BE2C (cell line): ENCODE results near the gene IFNA21.

Experiments
- DNase-seq: peaks from one replicate; pipeline ENCODE4 v3.0.0-alpha.2; 2020
- H3K27me3 ChIP-seq: fragments of 250-450 bp; sonication (Bioruptor Pico); 2 replicates; pipeline ENCODE4 v1.5.1; 2020; ENCODE audit warnings: mild to moderate bottlenecking
- H3K36me3 ChIP-seq: fragments of 250-450 bp; sonication (Bioruptor Pico); 2 replicates; pipeline ENCODE4 v1.5.1; 2020; ENCODE audit warnings: mild to moderate bottlenecking
- H3K4me1 ChIP-seq: fragments of 250-450 bp; sonication (Bioruptor Pico); 2 replicates; pipeline ENCODE4 v1.5.1; 2020
- H3K4me3 ChIP-seq: 2 replicates; pipeline ENCODE4 v1.5.1; 2011; ENCODE audit warnings: low read depth, low read length
- H3K9me3 ChIP-seq: fragments of 250-450 bp; sonication (Bioruptor Pico); 2 replicates; pipeline ENCODE4 v1.5.1; 2020
- CTCF ChIP-seq: IDR thresholded peaks from 2 replicates; pipeline ENCODE4 v1.5.1; 2012; ENCODE audit warnings: mild to moderate bottlenecking, low read depth, low read length

Gene IFNA21

DNA sequence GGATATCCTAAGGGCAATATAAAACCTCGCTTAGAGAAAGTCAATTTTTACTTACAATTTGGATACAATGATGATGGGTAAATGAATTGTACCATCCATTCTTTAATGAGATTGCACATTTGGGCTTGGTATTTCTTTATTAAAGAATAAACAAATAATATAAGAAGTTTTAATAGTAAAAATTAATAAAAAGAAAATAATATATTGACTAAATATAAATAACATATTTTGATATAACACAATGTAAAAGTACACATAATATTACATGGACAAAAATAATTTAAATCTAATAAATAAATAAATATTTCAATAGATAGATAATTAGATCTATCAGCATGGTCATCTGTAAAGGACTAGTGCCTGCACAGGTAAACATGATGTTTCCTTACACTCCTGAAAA is 944 bp downstream of the IFNA21 start:
- TF ChIP-seq CTCF: no peak

GRCh38 chr9:21160178-21160577 is 6.3 kb downstream of the IFNA21 start:
- TF ChIP-seq CTCF: no peak
- H3K4me1 ChIP-seq: no peaks in the 10 kb centered on the region
- no peaks in the 10 kb centered on the region for H3K36me3 ChIP-seq
- H3K4me3 ChIP-seq: no peak overlapping the region
- no peaks in the 10 kb centered on the region for H3K27me3 ChIP-seq
- no peak for DNase-seq
- H3K9me3 ChIP-seq: no peaks in the 10 kb centered on the region

More for the DNA sequence above, 944 bp downstream of the IFNA21 start:
- H3K4me3 ChIP-seq: no peak overlapping the region
- DNase-seq: no peak
- peaks cover 3% of the 10 kb centered on the region; the same call in 1 of the 2 replicates for H3K27me3 ChIP-seq
- H3K36me3 ChIP-seq: no peaks in the 10 kb centered on the region
- H3K9me3 ChIP-seq: no peaks in the 10 kb centered on the region
- H3K4me1 ChIP-seq: no peaks in the 10 kb centered on the region

DNA sequence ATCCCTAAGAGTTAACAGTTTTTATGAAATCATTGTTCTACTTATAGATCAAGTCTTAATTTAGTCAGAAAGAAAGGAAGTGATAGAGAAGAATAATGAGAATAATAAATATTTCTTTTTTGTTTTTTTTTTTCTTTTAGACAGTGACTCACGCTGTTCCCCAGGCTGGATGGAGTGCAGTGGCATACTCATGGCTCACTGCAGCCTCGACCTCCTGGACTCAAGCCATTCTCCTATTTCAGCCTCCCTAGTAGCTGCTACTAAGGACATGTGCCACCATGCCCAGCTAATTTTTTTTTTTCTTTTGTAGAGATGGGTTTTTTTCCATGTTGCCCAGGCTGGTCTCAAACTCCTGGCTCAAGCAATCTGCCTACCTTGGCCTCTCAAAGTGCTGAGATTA is 11.0 kb downstream of the IFNA21 start:
- no peak for DNase-seq

DNA sequence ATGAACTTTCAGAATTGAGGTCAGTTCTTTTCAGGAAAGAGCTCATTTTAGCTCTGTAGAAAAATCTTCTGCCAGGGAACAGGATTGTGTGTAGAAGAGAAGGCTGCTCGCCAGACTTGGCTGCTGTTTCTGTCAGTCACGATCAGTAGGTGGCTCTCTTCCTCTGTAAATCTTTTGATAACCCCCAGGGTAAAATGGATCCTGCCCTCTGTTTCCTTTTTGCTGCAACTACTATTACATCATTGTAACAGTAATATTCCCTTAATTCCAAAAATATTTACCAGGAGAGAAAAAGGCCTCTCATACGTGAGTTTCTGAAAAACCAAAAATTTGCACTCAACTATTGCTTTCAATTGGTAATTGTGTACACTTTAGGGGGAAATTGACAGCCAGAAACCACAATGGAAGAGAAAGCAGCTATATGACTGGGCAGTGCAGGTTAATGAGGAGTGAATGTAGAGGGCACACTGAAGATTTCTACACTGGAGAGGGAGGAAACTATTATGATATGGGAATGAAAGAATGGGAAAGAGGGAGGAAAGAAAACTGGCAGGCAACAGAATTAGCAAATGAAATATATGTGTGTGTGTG is 12.3 kb downstream of the IFNA21 start:
- DNase-seq: no peak
- Histone ChIP-seq H3K9me3 (no peaks in the 10 kb centered on the region), H3K27me3 (no peaks in the 10 kb centered on the region), H3K4me3 (no peak overlapping the region), H3K36me3 (no peaks in the 10 kb centered on the region), H3K4me1 (no peaks in the 10 kb centered on the region)
- peak; percentile 37 for TF ChIP-seq CTCF

More for the DNA sequence above, 11.0 kb downstream of the IFNA21 start:
- H3K9me3 ChIP-seq: no peaks in the 10 kb centered on the region
- no peaks in the 10 kb centered on the region for H3K4me1 ChIP-seq
- H3K36me3 ChIP-seq: no peaks in the 10 kb centered on the region
- no peak for TF ChIP-seq CTCF
- no peak overlapping the region for H3K4me3 ChIP-seq
- no peaks in the 10 kb centered on the region for H3K27me3 ChIP-seq

DNA sequence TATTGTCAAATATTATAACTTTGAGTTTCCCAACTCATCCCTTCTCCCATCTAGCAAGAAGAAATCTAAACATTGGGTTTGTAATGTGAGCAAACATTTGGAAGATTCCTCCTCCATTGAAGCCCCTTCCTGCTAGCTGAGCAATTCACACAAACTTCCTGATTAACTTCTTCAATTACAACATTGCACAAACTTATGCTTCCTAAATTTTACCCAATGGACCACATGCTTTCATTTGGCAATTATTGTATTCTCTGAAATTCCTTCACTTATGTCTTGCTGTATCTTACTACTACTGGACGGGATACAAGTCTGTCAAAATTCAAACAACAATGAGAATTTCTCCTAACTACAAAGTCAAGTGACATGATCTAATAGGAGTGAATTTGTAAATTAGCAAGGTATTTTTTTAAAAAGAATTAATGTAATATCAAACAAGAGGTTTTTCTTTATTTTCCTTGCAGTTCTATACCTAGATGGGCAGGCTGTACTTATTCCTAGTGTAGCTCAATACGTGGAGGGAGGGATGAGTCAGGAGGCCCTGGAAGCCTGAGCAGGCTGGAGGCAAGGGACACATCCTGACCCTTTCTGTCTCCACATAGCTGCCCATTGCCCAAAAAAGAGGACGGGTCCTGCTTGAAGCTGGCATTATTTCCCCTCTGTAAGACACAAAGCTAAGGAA is 13.0 kb downstream of the IFNA21 start:
- no peak for TF ChIP-seq CTCF
- no peak for DNase-seq
- Histone ChIP-seq H3K4me1 (no peaks in the 10 kb centered on the region), H3K4me3 (no peak overlapping the region), H3K9me3 (no peaks in the 10 kb centered on the region), H3K36me3 (no peaks in the 10 kb centered on the region), H3K27me3 (no peaks in the 10 kb centered on the region)

DNA sequence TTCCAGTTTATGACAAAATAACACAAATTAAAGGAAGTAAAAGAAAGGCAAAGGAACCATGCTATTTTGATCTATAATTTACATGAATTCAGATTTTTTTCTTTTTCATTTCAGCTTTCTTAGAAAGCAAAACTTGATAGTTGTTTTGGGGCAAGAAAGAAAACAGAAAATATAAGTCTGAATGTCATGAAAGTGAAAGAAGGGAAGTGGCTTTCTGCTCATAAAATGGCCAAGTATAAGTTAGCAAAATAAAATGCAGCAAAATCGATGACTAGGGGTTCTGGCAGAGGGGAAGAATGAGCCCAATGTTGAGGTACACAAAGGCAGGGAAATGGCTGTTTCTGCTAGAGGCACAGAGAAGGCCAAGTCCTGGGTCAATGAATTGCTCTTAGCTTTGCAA is 21.9 kb downstream of the IFNA21 start:
- H3K27me3 ChIP-seq: peaks cover 3% of the 10 kb centered on the region; the same call in 1 of the 2 replicates
- no peak for DNase-seq
- H3K9me3 ChIP-seq: no peaks in the 10 kb centered on the region
- H3K4me3 ChIP-seq: no peak overlapping the region
- TF ChIP-seq CTCF: no peak
- H3K4me1 ChIP-seq: no peaks in the 10 kb centered on the region
- no peaks in the 10 kb centered on the region for H3K36me3 ChIP-seq
